NCI-H524 (cell line): ENCODE measurements around the gene CCDC137.

ENCODE experiments used
- DNase-seq, 2 experiments: peaks; one replicate each; lab custom pipeline; 2025; lab: John Stamatoyannopoulos, UW

CCDC137 gene

GRCh38 chr17:81702934-81703746, 36.6 kb downstream of the CCDC137 start, which contains the start of gene MRPL12:
TSS of gene MRPL12 (plus strand) at chr17:81703367. CDS start at chr17:81703502, 135 bp downstream.
- DNase-seq, result peak; percentile 96 to 99

- peak in 1 of 2 experiments; percentile 46 for DNase-seq
These were observed 37.5 kb downstream of the CCDC137 start for GRCh38 chr17:81703747-81704654.

DNA sequence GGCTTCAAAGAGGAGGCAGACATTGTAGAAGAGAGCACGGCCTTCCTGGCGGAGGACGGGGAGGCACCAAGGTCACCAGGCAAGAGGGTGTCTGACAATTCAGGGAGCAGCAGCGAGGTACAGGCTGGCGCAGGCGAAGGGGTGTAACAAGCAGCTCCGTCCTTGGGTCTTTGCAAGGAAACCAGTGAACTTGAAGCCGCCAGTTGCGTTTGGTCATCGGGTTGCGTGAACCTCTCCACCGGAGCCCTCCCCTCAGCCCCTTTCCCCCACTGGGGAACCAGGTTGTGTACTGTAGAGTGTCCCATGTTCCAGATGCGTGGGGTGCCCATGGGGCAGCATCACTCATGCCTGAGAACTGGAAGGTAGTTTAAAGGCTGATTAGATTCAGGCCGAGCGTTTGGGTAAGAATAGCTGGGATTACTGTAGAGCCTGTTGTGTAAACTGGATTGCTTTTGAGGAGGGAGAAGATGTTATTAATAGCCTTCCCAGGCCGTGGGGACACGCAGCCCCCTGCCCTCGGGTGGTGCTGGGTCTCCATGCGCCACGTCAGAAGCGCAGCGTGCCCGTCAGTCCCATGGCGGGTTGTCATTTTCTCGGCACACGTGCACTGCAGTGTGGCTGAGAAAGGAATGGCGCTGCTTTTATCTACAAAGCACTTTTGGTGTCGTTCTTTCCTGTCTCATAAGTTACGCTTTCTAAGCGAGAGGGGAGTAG, 39.1 kb downstream of the CCDC137 start:
- no peak for DNase-seq

- DNase-seq, result no peak
These were observed 39.7 kb downstream of the CCDC137 start for GRCh38 chr17:81706232-81706611.

DNA sequence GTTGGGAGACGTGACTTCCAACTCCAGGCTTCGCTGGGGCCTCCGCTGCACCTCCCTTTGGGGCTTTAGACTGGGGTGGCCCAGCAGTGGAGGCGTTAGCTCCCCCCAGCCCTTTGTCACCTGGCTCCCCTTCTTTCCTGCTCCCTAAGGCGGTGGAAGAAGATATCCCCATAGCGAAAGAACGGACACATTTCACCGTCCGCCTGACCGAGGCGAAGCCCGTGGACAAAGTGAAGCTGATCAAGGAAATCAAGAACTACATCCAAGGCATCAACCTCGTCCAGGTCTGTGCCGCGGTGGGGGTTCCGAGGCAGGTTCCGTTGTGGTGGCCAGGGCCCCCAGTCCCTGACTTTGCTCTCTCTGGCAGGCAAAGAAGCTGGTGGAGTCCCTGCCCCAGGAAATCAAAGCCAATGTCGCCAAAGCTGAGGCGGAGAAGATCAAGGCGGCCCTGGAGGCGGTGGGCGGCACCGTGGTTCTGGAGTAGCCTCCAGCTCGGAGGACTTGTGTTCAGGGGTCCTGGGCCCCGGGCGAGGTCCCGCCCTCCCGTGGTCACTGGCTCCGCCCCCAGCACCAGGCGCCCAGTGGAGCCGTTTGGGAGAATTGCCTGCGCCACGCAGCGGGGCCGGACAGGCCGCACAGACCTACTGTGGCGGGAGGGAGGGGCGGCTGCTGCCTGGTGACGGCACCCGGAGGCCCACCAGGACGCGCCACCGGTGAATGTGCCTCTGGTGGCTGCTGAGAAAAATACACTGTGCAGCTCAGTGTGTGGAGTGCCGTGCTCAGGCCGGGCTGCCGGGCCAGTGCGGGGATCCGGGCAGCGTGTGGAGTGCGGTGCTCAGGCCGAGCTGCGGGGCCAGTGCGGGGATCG, 40.5 kb downstream of the CCDC137 start:
- DNase-seq, result no peak

GRCh38 chr17:81707725-81708646, 41.4 kb downstream of the CCDC137 start:
- no peak for DNase-seq

DNA sequence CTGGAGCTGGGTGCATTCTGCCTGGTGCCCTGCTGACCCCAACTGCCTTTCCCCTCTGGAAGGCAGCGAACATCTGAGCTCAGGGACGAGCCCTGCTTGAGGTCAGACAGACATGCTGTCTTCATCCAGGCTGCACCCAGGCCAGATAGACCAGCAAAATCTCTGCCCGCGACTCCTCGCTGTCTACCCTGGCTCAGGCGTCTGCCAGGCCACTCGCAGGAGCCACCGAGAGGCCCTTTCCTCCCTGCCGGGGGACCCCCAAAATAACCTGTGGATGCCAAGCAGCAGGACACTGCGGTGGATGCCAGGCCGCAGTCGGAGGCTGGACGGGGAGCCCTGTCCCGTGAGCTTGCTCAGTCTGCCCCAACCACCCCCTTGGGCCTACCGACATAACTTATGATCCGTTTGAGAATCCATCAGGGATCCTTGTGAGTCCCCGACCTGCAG, 42.2 kb downstream of the CCDC137 start:
- DNase-seq, result no peak

DNA sequence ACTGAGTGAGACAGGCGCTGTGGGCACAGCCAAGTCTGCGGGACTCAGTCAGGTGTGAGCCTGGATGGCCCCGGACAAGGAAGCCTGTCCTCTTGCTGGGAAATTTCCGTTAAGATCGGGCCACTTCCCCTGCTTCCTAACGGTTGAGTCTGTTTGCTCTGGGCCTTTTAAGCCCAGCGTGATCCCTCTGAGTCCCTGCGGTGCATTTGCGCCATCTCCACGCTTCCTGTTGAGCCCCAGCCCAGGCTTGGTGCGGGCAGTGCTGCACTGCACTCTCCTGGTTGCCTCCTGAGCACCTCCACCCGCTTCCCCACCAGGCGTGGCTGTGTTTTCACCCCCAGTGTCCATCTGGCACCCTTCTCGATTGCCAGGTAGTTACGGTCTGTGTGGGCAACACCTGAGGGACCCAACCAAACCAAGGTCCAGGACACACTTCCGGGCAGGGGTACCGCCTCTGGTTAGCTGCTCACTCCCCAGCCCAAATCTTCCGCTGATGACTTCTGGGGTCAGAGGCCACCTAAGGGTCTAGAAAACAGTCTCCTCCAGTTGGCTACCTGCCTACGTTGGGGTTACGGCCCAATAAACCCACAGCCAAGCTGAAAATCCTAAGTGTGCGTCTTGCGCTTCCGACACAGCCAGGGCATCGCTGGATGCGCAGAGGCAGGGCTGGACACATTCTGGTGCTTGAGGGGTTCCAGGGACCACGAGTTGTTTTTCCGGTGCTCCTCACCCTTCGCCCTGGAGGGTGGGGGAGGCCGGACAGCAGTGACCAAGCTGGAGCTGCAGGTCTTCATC, 44.2 kb downstream of the CCDC137 start:
- peak in 1 of 2 experiments; percentile 61 for DNase-seq

DNA sequence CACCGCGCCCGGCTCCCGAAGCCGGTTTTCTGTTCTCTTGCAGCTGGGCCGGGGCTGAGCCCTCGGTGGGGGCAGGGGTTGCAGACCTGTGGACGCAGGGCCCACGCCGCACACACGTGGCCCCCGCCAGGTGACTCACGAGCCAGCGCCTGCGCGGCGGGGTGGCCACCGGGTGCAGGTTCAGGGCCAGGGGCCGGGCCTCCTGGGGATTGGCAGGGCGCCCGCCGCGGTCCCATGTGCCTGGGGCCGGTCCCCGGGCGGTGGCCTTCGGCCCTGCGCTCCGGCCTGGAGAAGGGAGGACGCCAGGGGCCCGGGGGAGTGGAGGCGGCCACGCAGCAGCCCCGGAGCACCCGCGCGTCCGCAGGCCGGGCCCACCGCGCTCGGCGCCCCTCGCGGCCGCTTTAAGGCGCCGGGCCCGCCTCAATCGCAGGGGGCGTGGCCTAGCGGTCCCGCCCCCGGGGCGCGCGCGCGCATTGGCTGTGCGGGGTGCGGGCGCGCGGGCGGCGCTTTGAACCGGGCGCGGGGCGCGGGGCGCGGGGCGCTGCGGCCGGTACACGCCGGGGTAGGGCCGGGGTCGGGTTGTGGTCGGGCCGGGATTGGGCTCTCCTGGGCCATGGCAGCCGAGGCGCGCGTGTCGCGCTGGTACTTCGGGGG, 45.4 kb downstream of the CCDC137 start, which contains the start of gene SLC25A10:
Gene SLC25A10, plus strand, starts transcription at position 471 of the 654 bp plus-strand sequence. Its CDS starts 143 bp downstream, at position 614.
- peak; percentile 70 to 92 for DNase-seq

DNA sequence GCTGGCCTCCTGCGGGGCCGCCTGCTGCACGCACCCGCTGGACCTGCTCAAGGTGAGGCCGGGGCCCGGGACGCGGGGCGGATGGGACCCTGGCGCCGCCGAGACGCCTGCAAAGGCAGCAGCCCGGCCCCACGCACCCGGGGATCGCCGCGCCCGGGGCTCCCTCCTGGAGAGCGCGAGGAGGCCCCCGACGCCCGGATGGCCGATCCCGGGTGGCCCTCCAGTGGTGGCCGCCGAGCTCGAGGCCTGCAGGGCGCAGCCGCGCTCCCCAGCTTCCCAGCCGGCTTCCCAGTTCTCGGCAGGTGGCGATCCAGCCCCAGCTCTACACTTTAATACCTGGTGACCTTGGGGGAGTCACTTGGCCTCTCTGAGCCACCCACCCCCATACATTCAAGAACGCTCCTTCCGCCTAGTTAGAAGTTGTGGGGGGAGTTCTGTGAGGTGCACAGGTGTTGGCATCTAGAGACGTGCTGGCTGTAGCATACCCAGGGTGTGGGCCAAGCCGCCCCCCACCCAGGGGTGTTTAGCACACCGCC, 46.0 kb downstream of the CCDC137 start:
- DNase-seq, result peak; percentile 73 to 74

DNA sequence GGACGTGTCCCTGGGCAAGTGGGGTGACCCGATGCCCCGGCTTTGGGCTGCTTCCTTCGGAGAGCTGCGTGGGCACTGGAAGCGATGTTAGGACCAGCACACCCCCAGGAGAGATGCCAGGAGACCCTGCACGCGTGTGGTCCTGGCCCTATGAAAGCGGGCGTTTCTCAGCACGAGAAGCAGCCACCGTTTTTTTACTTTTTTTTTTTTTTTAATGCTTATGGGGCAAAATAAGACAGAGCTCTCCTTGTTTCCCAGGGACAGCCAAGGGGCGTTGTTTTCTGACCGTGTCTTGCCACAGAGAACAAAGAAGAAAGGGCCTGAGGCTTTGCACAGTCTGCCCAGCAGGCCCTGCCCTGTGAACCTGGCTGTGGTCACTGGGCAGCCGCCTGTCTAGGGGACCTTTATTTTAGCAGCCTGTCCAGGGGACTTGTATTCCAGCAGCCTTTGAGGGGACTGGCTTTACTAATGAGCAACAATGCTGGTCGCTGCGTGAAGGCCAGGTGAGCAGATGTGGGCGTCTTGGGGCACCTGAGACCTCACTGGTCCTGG, 46.5 kb downstream of the CCDC137 start:
- DNase-seq, result no peak

DNA sequence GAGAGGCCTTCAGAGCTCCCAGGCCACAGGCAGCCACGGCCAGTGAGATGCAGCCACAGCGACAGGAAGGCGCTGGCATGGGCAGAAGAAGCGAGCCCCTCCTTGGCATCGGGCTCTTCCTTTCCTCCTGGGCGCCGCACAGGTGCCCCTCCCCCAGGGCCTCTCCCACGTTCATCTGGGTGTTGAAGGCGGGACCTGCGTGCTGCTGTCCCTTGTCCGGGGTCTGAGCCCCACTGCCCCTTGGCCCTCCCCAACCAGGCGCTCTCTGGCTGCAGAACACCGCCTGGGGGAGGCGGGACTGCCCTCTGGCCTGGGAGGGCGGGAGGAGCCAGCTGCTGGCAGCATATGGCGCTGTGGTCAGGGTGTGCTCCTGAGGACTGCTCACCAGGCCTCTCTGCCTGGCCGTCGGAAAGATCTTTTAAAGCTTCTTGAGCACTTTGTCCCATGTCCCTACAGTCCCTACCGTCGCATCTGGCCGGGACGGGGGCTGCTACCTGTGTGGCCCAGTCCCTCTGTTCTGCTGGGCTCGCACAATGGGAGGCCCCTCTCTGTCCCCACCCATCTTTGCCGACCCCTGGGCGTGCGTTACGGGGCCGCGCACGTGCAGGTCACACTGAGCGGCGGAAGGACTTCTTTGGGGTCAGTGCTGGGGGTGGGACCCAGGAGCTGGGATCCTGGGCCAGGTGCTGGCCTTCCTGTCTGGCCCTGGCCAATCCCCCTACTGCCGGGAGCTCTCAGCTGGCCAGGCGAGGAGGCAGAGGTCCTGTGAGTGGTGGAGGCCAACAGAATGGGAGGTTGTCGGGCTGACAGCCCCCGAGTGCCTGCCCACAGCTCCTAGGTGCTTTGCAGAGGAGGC, 47.2 kb downstream of the CCDC137 start:
- DNase-seq, result no peak

DNA sequence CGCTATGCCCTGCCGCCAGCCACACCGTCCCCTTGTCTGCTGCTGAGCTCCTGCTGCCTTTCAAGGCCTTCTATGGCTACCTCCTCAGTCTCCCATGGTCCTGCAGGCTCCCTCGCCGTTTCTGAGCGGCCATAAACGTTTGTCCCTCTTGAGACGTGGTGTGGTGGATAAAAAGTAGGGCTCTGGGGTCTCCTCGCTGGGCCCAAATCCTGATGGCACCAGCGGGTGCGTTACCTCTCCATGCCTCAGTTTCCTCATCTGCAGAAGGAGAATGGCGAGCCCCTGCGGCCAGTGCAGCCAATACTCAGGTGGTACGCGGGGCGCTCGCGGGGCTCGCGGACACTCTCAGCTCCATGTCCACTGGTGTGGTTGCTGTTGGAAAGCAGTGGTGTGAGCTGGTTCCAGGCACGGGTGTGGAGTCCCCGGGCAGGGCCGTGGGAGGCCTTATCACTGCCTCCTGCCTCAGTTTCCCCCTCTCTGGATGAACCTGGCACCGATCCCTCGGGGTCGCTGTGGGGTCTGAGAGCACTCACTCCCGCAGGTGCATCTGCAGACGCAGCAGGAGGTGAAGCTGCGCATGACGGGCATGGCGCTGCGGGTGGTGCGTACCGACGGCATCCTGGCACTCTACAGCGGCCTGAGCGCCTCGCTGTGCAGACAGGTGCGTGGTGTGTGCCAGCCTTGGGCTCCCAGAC, 48.0 kb downstream of the CCDC137 start:
- DNase-seq, result no peak

DNA sequence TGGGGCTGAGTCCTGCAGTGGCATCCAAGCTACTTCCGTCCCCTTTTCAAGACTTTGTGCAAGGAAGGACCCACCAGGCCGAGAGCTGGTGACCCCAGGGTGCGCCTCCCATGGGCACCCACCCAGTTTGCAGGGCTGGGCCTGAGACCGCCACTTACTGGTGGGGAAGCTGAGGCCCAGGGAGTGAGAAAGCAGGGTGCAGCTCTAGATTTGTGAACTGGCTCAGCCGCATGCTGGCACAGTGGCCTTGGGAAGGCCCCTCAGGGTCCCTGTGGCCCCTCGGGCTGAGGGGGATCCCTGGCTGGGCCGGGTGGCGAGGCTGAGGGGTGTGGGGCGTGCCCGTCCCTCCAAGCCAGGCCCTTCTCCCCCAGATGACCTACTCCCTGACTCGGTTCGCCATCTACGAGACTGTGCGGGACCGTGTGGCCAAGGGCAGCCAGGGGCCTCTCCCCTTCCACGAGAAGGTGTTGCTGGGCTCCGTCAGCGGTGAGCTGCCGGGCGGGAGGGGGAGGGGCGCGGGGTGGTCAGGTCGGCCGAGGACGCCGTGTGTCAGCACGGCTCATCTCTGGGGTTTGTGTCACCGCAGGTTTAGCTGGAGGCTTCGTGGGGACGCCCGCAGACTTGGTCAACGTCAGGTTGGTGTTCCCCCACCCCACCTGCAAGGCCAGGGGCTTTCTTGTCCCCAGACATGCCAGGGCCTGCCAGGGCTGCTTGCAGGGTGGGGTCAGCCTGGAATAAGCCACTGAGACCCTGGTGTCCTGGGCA, 48.8 kb downstream of the CCDC137 start:
- no peak for DNase-seq

- DNase-seq, result no peak
These were observed 49.5 kb downstream of the CCDC137 start for GRCh38 chr17:81715872-81716673.
